Measurements from ENCODE around the gene DDN. TPM values are rescaled to one million over a fixed set of nuclear protein-coding genes. Genes with fewer than 3 reads are reported as not detected.

DDN gene
- total and polyA plus RNA-seq, 3 experiments from 2014 or later, result 0.33 to 0.39 TPM; not detected in 1

Other genes with a start within 250 kb of the DDN start
- gene ADCY6, start 210.3 kb downstream of the DDN start, total RNA-seq, result under 1 TPM; 0.04 to 0.37 TPM
- not detected for gene ADCY6, start 210.3 kb downstream of the DDN start, polyA plus RNA-seq
- gene CACNB3, start 180.9 kb downstream of the DDN start, total RNA-seq, result 1 to 10 TPM; 6.3 to 6.6 TPM
- 3.2 TPM for gene CACNB3, start 180.9 kb downstream of the DDN start, polyA plus RNA-seq
- gene DDX23, start 147.2 kb downstream of the DDN start, total RNA-seq, result 100 to 1,000 TPM; 147 to 148 TPM
- gene DDX23, start 147.2 kb downstream of the DDN start, polyA plus RNA-seq, result 51.0 TPM
- 1 to 10 TPM; 2.0 to 2.6 TPM for gene RND1, start 133.5 kb downstream of the DDN start, total RNA-seq
- gene RND1, start 133.5 kb downstream of the DDN start, polyA plus RNA-seq, result 0.90 TPM
- 100 to 1,000 TPM in 1 of 2 experiments, 10 to 100 TPM in 1; 98.3 to 103 TPM for gene FKBP11, start 73.9 kb downstream of the DDN start, total RNA-seq
- gene FKBP11, start 73.9 kb downstream of the DDN start, polyA plus RNA-seq, result 238 TPM
- gene ARF3, start 41.9 kb downstream of the DDN start, total RNA-seq, result 10 to 100 TPM; 91.5 to 91.8 TPM
- gene ARF3, start 41.9 kb downstream of the DDN start, polyA plus RNA-seq, result 24.5 TPM
- gene WNT10B, start 27.6 kb downstream of the DDN start, total RNA-seq, result 1 to 10 TPM; 1.4 TPM
- 0.21 TPM for gene WNT10B, start 27.6 kb downstream of the DDN start, polyA plus RNA-seq
- gene WNT1, start 21.1 kb downstream of the DDN start, total RNA-seq, result not detected
- gene WNT1, start 21.1 kb downstream of the DDN start, polyA plus RNA-seq, result 2.3 TPM
- gene PRKAG1, start 19.4 kb upstream of the DDN start, total RNA-seq, result 10 to 100 TPM; 73.3 to 78.3 TPM
- 45.9 TPM for gene PRKAG1, start 19.4 kb upstream of the DDN start, polyA plus RNA-seq
- gene KMT2D, start 61.4 kb upstream of the DDN start, total RNA-seq, result 10 to 100 TPM; 79.4 to 79.7 TPM
- gene KMT2D, start 61.4 kb upstream of the DDN start, polyA plus RNA-seq, result 22.8 TPM
- 10 to 100 TPM; 10.1 to 10.2 TPM for gene RHEBL1, start 70.6 kb upstream of the DDN start, total RNA-seq
- 8.0 TPM for gene RHEBL1, start 70.6 kb upstream of the DDN start, polyA plus RNA-seq
- gene DHH, start 95.4 kb upstream of the DDN start, total RNA-seq, result under 1 TPM in 1 of 2 experiments, not detected in 1; 0.04 TPM
- not detected for gene DHH, start 95.4 kb upstream of the DDN start, polyA plus RNA-seq
- gene LMBR1L, start 111.5 kb upstream of the DDN start, total RNA-seq, result 10 to 100 TPM; 47.2 to 48.7 TPM
- 37.6 TPM for gene LMBR1L, start 111.5 kb upstream of the DDN start, polyA plus RNA-seq
- gene TUBA1B, start 132.0 kb upstream of the DDN start, total RNA-seq, result 1,000 to 10,000 TPM; 2,435 to 2,464 TPM
- 378 TPM for gene TUBA1B, start 132.0 kb upstream of the DDN start, polyA plus RNA-seq
- gene TUBA1A, start 189.7 kb upstream of the DDN start, total RNA-seq, result 10 to 100 TPM; 67.8 to 70.4 TPM
- gene TUBA1A, start 189.7 kb upstream of the DDN start, polyA plus RNA-seq, result 167 TPM

All from CD8-positive, alpha-beta memory T cell (primary cell).